ENCODE results near the gene MBD3. TPM values are rescaled to one million over a fixed set of nuclear protein-coding genes. Genes with fewer than 3 reads are reported as not detected.

Gene MBD3
- total RNA-seq, 1 donor from 2014 or later: 133 TPM

GRCh38 chr19:1602091-1602707 is 9.5 kb upstream of the MBD3 start:
- no peak overlapping the region for H3K27ac Mint-ChIP-seq
- peaks cover 7% of the 10 kb centered on the region for H3K36me3 Mint-ChIP-seq (ENCODE audit: insufficient read depth)
- H3K9me3 Mint-ChIP-seq (ENCODE audit: low read depth): no peaks in the 10 kb centered on the region
- no peak for DNase-seq (ENCODE audit: low spot score, unreplicated experiment)
- TF ChIP-seq, protein P1, sequence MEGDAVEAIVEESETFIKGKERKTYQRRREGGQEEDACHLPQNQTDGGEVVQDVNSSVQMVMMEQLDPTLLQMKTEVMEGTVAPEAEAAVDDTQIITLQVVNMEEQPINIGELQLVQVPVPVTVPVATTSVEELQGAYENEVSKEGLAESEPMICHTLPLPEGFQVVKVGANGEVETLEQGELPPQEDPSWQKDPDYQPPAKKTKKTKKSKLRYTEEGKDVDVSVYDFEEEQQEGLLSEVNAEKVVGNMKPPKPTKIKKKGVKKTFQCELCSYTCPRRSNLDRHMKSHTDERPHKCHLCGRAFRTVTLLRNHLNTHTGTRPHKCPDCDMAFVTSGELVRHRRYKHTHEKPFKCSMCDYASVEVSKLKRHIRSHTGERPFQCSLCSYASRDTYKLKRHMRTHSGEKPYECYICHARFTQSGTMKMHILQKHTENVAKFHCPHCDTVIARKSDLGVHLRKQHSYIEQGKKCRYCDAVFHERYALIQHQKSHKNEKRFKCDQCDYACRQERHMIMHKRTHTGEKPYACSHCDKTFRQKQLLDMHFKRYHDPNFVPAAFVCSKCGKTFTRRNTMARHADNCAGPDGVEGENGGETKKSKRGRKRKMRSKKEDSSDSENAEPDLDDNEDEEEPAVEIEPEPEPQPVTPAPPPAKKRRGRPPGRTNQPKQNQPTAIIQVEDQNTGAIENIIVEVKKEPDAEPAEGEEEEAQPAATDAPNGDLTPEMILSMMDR (IDR thresholded peaks at IDR 0.05; ENCODE audit: unreplicated experiment): no peak
- no peaks in the 10 kb centered on the region for H3K27me3 Mint-ChIP-seq
- no peak overlapping the region for H3K4me3 Mint-ChIP-seq (ENCODE audit: low read depth)
- H3K4me1 Mint-ChIP-seq (ENCODE audit: low read depth): peaks cover 13% of the 10 kb centered on the region

- peaks cover 7% of the 10 kb centered on the region for H3K36me3 Mint-ChIP-seq (ENCODE audit: insufficient read depth)
- no peaks in the 10 kb centered on the region for H3K27me3 Mint-ChIP-seq
- no peaks in the 10 kb centered on the region for H3K9me3 Mint-ChIP-seq (ENCODE audit: low read depth)
- no peak for DNase-seq (ENCODE audit: low spot score, unreplicated experiment)
- TF ChIP-seq, protein P1 (IDR thresholded peaks at IDR 0.05; ENCODE audit: unreplicated experiment): peak; percentile 34
- no peak overlapping the region for H3K4me3 Mint-ChIP-seq (ENCODE audit: low read depth)
- peaks cover 13% of the 10 kb centered on the region for H3K4me1 Mint-ChIP-seq (ENCODE audit: low read depth)
- H3K27ac Mint-ChIP-seq: peak overlapping the region; percentile 59
These were observed 9.0 kb upstream of the MBD3 start for GRCh38 chr19:1601613-1602064.

- Mint-ChIP-seq H3K4me3 (ENCODE audit: low read depth) (no peak overlapping the region), H3K27me3 (no peaks in the 10 kb centered on the region), H3K4me1 (ENCODE audit: low read depth) (peaks cover 5% of the 10 kb centered on the region), H3K27ac (no peak overlapping the region), H3K9me3 (ENCODE audit: low read depth) (no peaks in the 10 kb centered on the region), H3K36me3 (ENCODE audit: insufficient read depth) (peaks cover 10% of the 10 kb centered on the region)
- TF ChIP-seq, protein P1 (IDR thresholded peaks at IDR 0.05; ENCODE audit: unreplicated experiment): no peak
- no peak for DNase-seq (ENCODE audit: low spot score, unreplicated experiment)
These were observed 6.8 kb upstream of the MBD3 start for GRCh38 chr19:1599460-1599846.

DNA sequence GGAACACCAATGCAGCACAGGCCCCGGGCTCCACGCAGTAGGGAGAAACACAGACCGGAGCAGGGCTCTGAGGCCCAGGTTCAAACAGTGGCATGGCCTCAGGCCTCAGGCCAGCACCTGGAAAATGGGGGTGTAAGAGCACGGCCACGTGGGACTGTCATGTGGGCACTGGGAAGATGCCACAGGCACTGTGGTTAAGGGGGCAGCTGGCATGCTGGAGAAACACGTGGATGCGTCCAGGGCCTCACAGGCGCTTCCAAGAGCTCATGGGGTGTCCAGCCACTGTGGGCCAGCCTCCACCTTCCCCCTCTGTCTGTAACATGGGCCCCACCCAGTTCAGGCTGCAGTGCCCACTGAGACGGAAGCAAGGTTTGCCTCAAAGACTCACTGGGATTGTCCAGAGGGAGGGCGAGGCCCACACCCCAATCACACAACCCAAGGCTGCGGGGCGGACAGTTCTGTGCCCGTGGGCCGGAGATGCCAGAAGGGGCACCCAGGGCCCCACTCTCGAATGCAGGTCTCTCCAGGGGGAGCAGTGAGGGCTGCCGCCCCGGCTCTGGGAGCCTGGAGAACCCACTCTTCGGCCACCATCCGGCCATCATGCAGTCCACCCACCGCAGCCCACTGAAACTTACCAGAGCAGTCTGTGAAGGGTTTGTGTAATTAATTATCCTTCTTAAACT is 6.3 kb upstream of the MBD3 start:
- Mint-ChIP-seq H3K36me3 (ENCODE audit: insufficient read depth) (peaks cover 10% of the 10 kb centered on the region), H3K9me3 (ENCODE audit: low read depth) (no peaks in the 10 kb centered on the region), H3K27me3 (no peaks in the 10 kb centered on the region), H3K4me1 (ENCODE audit: low read depth) (peaks cover 2% of the 10 kb centered on the region), H3K4me3 (ENCODE audit: low read depth) (no peak overlapping the region), H3K27ac (no peak overlapping the region)
- DNase-seq (ENCODE audit: low spot score, unreplicated experiment): no peak
- TF ChIP-seq, protein P1 (IDR thresholded peaks at IDR 0.05; ENCODE audit: unreplicated experiment): no peak

GRCh38 chr19:1593501-1593772 is 772 bp upstream of the MBD3 start:
- DNase-seq (ENCODE audit: low spot score, unreplicated experiment): no peak
- H3K27me3 Mint-ChIP-seq: no peaks in the 10 kb centered on the region
- no peak overlapping the region for H3K27ac Mint-ChIP-seq
- peak overlapping the region; percentile 86 for H3K4me3 Mint-ChIP-seq (ENCODE audit: low read depth)
- TF ChIP-seq, protein P1 (IDR thresholded peaks at IDR 0.05; ENCODE audit: unreplicated experiment): no peak
- peaks cover 7% of the 10 kb centered on the region for H3K36me3 Mint-ChIP-seq (ENCODE audit: insufficient read depth)
- H3K4me1 Mint-ChIP-seq (ENCODE audit: low read depth): peaks cover 13% of the 10 kb centered on the region
- no peaks in the 10 kb centered on the region for H3K9me3 Mint-ChIP-seq (ENCODE audit: low read depth)
